Large intestine (tissue), 3 donors: ENCODE measurements around the gene CIB1. TPM values are rescaled to one million over a fixed set of nuclear protein-coding genes. Genes with fewer than 3 reads are reported as not detected.

Experiments
- DNase-seq, 2 donors: peaks; one replicate each; pipeline versions ENCODE4 v3.0.0 to v3.0.0-alpha.2; 2013
- H3K27ac ChIP-seq: one replicate; pipeline ENCODE4 v1.5.1; 2013; ENCODE audit warnings: low read length
- H3K27me3 ChIP-seq: 2 replicates; pipeline ENCODE4 v1.6.1; 2013; ENCODE audit warnings: low read length; ENCODE audit not compliant: control insufficient read depth, insufficient read depth
- H3K36me3 ChIP-seq: 2 replicates; pipeline ENCODE4 v1.6.1; 2013; ENCODE audit warnings: low read length; ENCODE audit not compliant: control insufficient read depth, insufficient read depth
- H3K4me1 ChIP-seq: one replicate; pipeline ENCODE4 v1.6.1; 2013; ENCODE audit warnings: low read length; ENCODE audit not compliant: control insufficient read depth, insufficient read depth
- H3K4me3 ChIP-seq: one replicate; pipeline ENCODE4 v1.5.1; 2013; ENCODE audit warnings: low read length
- H3K9me3 ChIP-seq: one replicate; pipeline ENCODE4 v1.6.1; 2013; ENCODE audit warnings: mild to moderate bottlenecking, low read depth, low read length, moderate library complexity; ENCODE audit not compliant: control insufficient read depth
- WGBS: methylation state at CpG from one replicate; pipeline ENCODE4 v1.1.5; 2013; ENCODE audit warnings: low lambda C conversion rate; ENCODE audit not compliant: insufficient coverage; 5-methylcytosine and 5-hydroxymethylcytosine counted together
- polyA plus RNA-seq: library from polyadenylated mRNA; unstranded; fragments of 120-200 nt; gene quantifications from one replicate; pipeline ENCODE4 v1.2.1, GENCODE V29; 2013

The CIB1 gene
- polyA plus RNA-seq, 1 donor, result 87.1 TPM

- DNase-seq, result no peak
- H3K4me1 ChIP-seq, result no peaks in the 10 kb centered on the region
- H3K9me3 ChIP-seq, result no peaks in the 10 kb centered on the region
- H3K27me3 ChIP-seq, result no peaks in the 10 kb centered on the region
- H3K27ac ChIP-seq, result no peak overlapping the region
- 100% methylated on average over 1 of the region's 22 CpGs for WGBS
- no peak overlapping the region for H3K4me3 ChIP-seq
- peaks cover 26% of the 10 kb centered on the region for H3K36me3 ChIP-seq
These were observed 7.8 kb upstream of the CIB1 start for GRCh38 chr15:90241343-90242192.

- Histone ChIP-seq H3K9me3 (no peaks in the 10 kb centered on the region), H3K27ac (no peak overlapping the region), H3K4me3 (no peak overlapping the region), H3K27me3 (no peaks in the 10 kb centered on the region), H3K4me1 (no peaks in the 10 kb centered on the region), H3K36me3 (peaks cover 28% of the 10 kb centered on the region)
- DNase-seq, result no peak
- no CpG with 5 or more reads among the region's 8 CpGs for WGBS
These were observed 7.1 kb upstream of the CIB1 start for GRCh38 chr15:90240856-90241255.

DNA sequence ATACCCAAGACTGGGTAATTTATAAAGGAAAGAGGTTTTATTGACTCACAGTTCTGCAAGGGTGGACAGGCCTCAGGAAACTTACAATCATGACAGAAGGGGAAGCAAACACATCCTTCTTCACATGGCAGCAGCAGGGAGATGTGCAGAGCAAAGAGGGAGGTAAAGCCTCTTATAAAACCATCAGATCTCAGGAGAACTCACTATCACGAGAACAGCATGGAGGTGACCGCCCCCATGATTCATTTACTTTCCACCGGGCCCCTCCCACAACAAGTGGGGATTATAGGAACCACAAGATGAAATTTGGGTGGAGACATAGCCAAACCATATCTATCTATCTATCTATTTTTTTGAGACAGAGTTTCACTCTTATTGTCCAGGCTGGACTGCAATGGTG lies 5.6 kb upstream of the CIB1 start:
- H3K36me3 ChIP-seq, result peaks cover 28% of the 10 kb centered on the region
- H3K27me3 ChIP-seq, result no peaks in the 10 kb centered on the region
- no CpG with 5 or more reads among the region's 3 CpGs for WGBS
- DNase-seq, result no peak
- no peaks in the 10 kb centered on the region for H3K9me3 ChIP-seq
- H3K4me1 ChIP-seq, result peaks cover 7% of the 10 kb centered on the region
- no peak overlapping the region for H3K27ac ChIP-seq
- H3K4me3 ChIP-seq, result no peak overlapping the region

GRCh38 chr15:90234096-90234988 lies 601 bp upstream of the CIB1 start, which contains the start of gene GDPGP1:
TSS of gene GDPGP1 (plus strand) at chr15:90234209. CDS start at chr15:90240909, 6,700 bp downstream.
- no peaks in the 10 kb centered on the region for H3K9me3 ChIP-seq
- DNase-seq, result peak in 1 of 2 donors; percentile 99
- H3K4me3 ChIP-seq, result peak within 1 kb of the TSS; percentile 85
- WGBS, result 65% methylated on average over 2 of the region's 49 CpGs
- no peaks in the 10 kb centered on the region for H3K27me3 ChIP-seq
- H3K27ac ChIP-seq, result peak within 1 kb of the TSS; percentile 97
- H3K4me1 ChIP-seq, result peaks cover 31% of the 10 kb centered on the region
- peaks cover 38% of the 10 kb centered on the region for H3K36me3 ChIP-seq

- peak overlapping the region; percentile 82 for H3K4me3 ChIP-seq
- H3K9me3 ChIP-seq, result no peaks in the 10 kb centered on the region
- peak overlapping the region; percentile 97 for H3K27ac ChIP-seq
- H3K27me3 ChIP-seq, result no peaks in the 10 kb centered on the region
- 40% methylated on average over 2 of the region's 9 CpGs for WGBS
- peaks cover 44% of the 10 kb centered on the region for H3K36me3 ChIP-seq
- H3K4me1 ChIP-seq, result peaks cover 31% of the 10 kb centered on the region
- DNase-seq, result no peak
These were observed 777 bp downstream of the CIB1 start for GRCh38 chr15:90232941-90233386.

GRCh38 chr15:90232196-90232595 lies 1.5 kb downstream of the CIB1 start:
- DNase-seq, result no peak
- Histone ChIP-seq H3K4me1 (peaks cover 31% of the 10 kb centered on the region), H3K9me3 (no peaks in the 10 kb centered on the region), H3K27me3 (no peaks in the 10 kb centered on the region), H3K27ac (peak overlapping the region; percentile 97), H3K4me3 (peak overlapping the region; percentile 82), H3K36me3 (peaks cover 52% of the 10 kb centered on the region)
- WGBS, result no CpG with 5 or more reads among the region's 13 CpGs

DNA sequence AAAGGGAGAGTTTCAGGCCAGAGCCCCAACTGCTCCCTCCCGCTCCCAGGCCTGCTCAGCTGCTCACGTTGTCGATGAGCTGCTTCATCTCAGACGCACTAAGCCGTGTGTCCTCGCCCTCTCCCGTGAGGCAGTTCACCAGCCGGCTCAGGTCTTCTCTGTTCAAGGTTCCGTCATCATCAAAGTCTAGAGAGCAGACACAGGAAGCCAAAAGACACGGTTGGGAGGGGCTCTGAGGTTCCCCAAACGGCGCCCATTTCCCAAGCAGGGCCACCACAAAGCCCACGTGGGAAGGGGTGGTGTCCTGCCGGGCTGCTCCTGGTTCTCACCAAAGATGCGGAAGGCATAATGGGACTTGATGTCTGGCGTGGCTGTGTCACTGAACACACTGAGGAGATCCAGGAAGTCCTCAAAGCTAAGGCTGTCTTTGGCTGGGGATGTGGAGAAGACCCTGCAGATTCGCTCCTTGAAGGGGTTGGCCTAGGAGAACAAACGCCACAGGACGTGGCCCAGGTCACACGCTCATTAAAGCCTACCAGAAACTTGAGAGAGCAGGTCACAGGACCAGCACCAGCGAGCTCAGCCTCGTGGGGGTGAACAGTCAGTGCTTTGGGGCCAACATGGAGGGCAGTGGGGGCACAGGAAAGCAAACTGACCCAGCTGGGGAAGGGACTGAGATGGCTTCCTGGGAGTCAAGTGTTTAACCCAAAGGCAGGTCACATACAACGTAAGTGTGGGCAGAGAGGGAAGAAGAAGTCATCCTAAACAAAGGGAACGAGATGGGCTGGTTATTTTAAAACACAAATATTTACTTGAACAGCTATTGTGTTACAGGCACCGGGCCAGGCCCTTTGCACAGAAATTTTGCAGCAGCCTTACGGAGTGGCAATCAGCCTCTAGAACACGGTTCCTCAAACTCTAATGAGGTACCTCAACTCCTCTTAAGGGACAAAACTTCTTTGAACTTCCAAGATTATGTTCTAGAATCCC lies 2.4 kb downstream of the CIB1 start:
- H3K36me3 ChIP-seq, result peaks cover 56% of the 10 kb centered on the region

DNA sequence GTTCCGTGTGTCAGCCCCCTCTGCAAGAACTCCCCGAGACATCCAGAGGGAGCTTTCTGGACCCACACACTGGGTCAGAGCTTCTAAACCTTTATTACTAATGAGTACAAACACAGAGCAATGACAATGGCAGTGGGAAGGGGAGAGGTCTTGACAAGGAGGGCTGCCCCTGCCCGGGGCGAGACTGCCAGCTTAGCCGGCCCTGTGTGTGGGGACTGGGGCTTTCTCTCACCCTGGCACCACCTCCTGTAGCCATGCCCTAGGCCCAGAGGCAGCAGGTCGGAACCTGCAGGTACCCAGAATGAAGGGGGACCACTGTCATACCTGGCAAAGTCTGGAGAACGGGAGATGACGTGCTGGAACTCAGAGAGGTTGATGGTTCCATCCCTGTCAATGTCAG lies 3.1 kb downstream of the CIB1 start:
- Histone ChIP-seq H3K9me3 (no peaks in the 10 kb centered on the region), H3K27me3 (no peaks in the 10 kb centered on the region), H3K36me3 (peaks cover 62% of the 10 kb centered on the region), H3K4me1 (peaks cover 31% of the 10 kb centered on the region), H3K4me3 (no peak overlapping the region), H3K27ac (peak overlapping the region; percentile 54)
- DNase-seq, result no peak
- no CpG with 5 or more reads among the region's 8 CpGs for WGBS

More for the DNA sequence above, 2.4 kb downstream of the CIB1 start:
- Histone ChIP-seq H3K4me1 (peaks cover 31% of the 10 kb centered on the region), H3K27me3 (no peaks in the 10 kb centered on the region), H3K9me3 (no peaks in the 10 kb centered on the region), H3K27ac (no peak overlapping the region), H3K4me3 (no peak overlapping the region)
- WGBS, result 80% methylated on average over 1 of the region's 27 CpGs
- peak in 1 of 2 donors; percentile 26 for DNase-seq

DNA sequence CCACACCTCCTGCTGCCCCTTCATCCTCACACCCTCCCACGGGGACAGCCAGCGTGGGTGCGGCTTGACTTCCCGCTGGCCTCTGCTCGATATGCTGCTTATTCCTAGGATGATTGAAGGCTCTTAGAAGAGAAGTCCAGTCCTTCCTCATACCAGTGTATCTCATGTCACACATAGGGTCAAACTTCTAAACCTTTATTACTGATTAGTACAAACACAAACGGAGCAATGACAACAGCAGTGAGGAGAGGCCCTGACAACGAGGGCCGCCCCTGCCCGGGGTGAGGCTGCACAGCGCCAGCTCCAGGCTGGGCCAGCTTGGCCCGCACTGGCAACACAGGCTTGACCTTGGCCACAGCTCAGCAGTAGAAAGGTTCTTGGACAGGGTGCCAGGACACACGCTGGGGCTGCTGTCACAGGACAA lies 3.7 kb downstream of the CIB1 start:
- H3K9me3 ChIP-seq, result no peaks in the 10 kb centered on the region
- peaks cover 67% of the 10 kb centered on the region for H3K36me3 ChIP-seq
- DNase-seq, result peak; percentile 56 to 74
- no CpG with 5 or more reads among the region's 12 CpGs for WGBS
- peak overlapping the region; percentile 54 for H3K27ac ChIP-seq
- H3K4me1 ChIP-seq, result peaks cover 31% of the 10 kb centered on the region
- no peak overlapping the region for H3K4me3 ChIP-seq
- H3K27me3 ChIP-seq, result no peaks in the 10 kb centered on the region
